Ishikawa (cell line): Measurements from ENCODE around the gene GPD1L.

Source experiments
- CEBPB ChIP-seq: IDR thresholded peaks from 2 replicates; pipeline ENCODE4 v1.6.1; 2012
- CREB1 ChIP-seq: IDR thresholded peaks from 2 replicates; pipeline ENCODE4 v1.6.1; 2012; ENCODE audit warnings: low read depth
- EGR1 ChIP-seq: IDR thresholded peaks from 2 replicates; pipeline ENCODE4 v1.6.1; 2012
- EP300 ChIP-seq: IDR thresholded peaks from 2 replicates; pipeline ENCODE4 v1.6.1; 2012; ENCODE audit warnings: borderline replicate concordance
- FOXM1 ChIP-seq: IDR thresholded peaks from 2 replicates; pipeline ENCODE4 v1.6.1; 2012; ENCODE audit warnings: low read depth, borderline replicate concordance
- NFIC ChIP-seq: IDR thresholded peaks from 2 replicates; pipeline ENCODE4 v1.6.1; 2012
- RAD21 ChIP-seq: IDR thresholded peaks from 2 replicates; pipeline ENCODE4 v1.6.1; 2012; ENCODE audit warnings: low read depth
- TAF1 ChIP-seq: IDR thresholded peaks from 2 replicates; pipeline ENCODE4 v1.6.1; 2012; ENCODE audit warnings: low read depth, mild to moderate bottlenecking
- TCF12 ChIP-seq: IDR thresholded peaks from 2 replicates; pipeline ENCODE4 v1.6.1; 2012; ENCODE audit warnings: low read depth
- TEAD4 ChIP-seq: IDR thresholded peaks from 2 replicates; pipeline ENCODE4 v1.6.1; 2012
- YY1 ChIP-seq: IDR thresholded peaks from 2 replicates; pipeline ENCODE4 v1.6.1; 2012; ENCODE audit warnings: low read depth
- ZBTB7A ChIP-seq: IDR thresholded peaks from 2 replicates; pipeline ENCODE4 v1.6.1; 2012; ENCODE audit warnings: low read depth
- TF ChIP-seq, protein P1 (sequence below): IDR thresholded peaks from 2 replicates; pipeline ENCODE4 v1.6.1; 2012
- TF ChIP-seq, protein P2 (sequence below): IDR thresholded peaks from 2 replicates; pipeline ENCODE4 v1.6.1; 2012
- TF ChIP-seq, protein P3 (sequence below): IDR thresholded peaks from 2 replicates; pipeline ENCODE4 v1.6.1; 2012; ENCODE audit warnings: low read depth, mild to moderate bottlenecking

GPD1L gene

DNA sequence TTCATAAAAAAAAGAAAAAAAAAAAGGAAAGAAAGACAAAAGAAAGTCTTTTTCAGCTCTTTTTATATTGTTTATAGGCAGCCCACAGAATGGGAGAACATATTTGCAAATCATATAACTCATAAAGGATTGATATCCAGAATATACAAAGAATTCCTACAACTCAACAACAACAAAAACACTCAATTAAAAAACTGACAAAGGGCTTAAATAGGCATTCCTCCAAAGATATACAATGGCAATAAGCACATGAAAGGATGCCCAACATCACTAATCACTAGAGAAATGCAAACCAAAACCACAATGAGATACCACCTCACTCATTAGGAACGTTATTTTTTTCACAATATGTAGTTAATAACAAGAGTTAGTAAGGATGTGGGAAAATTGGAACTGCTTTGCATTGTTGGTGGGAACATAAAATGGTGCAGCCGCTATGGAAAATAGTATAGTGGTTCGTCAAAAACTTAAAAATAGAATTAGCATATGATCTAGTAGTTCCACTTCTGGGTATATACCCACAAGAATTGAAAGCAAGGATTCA, 77.8 kb downstream of the GPD1L start:
- no peak for TF ChIP-seq EGR1
- TF ChIP-seq FOXM1 = no peak
- no peak for TF ChIP-seq TEAD4
- no peak for TF ChIP-seq TCF12
- TF ChIP-seq EP300 = no peak
- TF ChIP-seq TAF1 = no peak
- no peak for TF ChIP-seq CREB1
- no peak for TF ChIP-seq RAD21
- TF ChIP-seq, protein P1, sequence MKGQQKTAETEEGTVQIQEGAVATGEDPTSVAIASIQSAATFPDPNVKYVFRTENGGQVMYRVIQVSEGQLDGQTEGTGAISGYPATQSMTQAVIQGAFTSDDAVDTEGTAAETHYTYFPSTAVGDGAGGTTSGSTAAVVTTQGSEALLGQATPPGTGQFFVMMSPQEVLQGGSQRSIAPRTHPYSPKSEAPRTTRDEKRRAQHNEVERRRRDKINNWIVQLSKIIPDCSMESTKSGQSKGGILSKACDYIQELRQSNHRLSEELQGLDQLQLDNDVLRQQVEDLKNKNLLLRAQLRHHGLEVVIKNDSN = no peak
- no peak for TF ChIP-seq NFIC
- no peak for TF ChIP-seq ZBTB7A
- TF ChIP-seq, protein P2, sequence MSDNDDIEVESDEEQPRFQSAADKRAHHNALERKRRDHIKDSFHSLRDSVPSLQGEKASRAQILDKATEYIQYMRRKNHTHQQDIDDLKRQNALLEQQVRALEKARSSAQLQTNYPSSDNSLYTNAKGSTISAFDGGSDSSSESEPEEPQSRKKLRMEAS = no peak
- TF ChIP-seq CEBPB = no peak
- TF ChIP-seq, protein P3, sequence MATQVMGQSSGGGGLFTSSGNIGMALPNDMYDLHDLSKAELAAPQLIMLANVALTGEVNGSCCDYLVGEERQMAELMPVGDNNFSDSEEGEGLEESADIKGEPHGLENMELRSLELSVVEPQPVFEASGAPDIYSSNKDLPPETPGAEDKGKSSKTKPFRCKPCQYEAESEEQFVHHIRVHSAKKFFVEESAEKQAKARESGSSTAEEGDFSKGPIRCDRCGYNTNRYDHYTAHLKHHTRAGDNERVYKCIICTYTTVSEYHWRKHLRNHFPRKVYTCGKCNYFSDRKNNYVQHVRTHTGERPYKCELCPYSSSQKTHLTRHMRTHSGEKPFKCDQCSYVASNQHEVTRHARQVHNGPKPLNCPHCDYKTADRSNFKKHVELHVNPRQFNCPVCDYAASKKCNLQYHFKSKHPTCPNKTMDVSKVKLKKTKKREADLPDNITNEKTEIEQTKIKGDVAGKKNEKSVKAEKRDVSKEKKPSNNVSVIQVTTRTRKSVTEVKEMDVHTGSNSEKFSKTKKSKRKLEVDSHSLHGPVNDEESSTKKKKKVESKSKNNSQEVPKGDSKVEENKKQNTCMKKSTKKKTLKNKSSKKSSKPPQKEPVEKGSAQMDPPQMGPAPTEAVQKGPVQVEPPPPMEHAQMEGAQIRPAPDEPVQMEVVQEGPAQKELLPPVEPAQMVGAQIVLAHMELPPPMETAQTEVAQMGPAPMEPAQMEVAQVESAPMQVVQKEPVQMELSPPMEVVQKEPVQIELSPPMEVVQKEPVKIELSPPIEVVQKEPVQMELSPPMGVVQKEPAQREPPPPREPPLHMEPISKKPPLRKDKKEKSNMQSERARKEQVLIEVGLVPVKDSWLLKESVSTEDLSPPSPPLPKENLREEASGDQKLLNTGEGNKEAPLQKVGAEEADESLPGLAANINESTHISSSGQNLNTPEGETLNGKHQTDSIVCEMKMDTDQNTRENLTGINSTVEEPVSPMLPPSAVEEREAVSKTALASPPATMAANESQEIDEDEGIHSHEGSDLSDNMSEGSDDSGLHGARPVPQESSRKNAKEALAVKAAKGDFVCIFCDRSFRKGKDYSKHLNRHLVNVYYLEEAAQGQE = no peak
- TF ChIP-seq YY1 = no peak

DNA sequence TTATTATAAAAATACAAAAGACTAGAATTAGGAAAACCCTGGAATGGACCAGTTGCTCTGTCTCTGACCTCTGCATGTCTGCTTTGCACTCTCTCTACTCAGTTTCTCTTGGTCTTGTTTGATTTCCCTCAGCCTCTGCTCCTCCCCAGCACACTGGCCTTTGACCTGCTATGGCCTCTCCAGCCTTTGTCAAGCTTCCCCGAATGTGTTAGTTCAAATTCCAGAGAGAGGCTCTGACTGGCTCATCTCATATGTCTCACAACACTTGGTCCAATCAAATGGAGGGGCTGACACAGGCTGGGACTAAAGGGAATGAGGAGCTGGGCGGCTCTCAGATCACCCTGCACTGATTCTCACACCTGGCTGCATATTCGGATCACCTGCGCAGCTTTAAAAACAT, 79.7 kb downstream of the GPD1L start:
- TF ChIP-seq ZBTB7A (no peak), CREB1 (no peak), TAF1 (no peak)
- TF ChIP-seq, protein P3 = no peak

DNA sequence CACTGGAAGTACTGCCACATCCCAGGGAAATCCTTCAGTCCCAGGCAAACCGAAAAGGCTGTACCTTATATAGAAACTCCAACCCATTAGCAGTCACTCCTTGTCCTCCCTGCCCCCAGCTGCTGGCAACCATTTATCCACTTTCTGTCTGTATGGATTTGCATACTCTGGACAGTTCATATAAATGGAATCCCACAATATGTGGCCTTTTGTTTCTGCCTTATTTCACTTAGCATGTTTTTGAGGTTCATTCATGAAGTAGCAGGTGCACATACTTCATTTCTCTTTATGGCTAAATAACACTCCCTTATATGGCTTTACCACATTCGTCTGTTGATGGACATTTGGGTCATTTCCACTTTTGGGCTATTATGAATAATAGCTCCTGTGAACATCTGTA, 80.5 kb downstream of the GPD1L start:
- TF ChIP-seq TCF12 (no peak), ZBTB7A (no peak), RAD21 (no peak), FOXM1 (no peak), TAF1 (no peak), TEAD4 (no peak), EGR1 (no peak), CEBPB (no peak), CREB1 (no peak), NFIC (no peak), YY1 (no peak), EP300 (no peak)
- TF ChIP-seq, protein P2 = no peak
- TF ChIP-seq, protein P3 = no peak
- TF ChIP-seq, protein P1 = no peak

DNA sequence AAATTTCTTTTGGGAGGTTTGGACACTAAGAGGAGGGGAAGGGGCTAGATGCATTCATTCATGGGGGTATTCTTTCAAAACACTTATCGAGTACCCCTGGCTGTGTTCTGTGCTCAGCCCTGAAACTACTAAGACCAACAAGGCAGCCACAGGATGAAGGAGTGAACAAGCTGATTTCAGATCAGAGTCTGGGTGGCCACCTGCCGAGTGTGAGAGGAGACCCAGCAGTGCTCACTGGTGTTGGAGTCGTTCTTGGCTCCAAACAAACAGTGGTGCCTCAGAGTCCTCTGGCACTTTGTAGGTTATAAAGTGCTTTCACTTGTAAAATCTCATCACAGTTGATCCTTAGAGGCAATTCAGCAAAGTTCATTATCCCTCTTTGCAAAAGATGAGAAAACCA, 83.3 kb downstream of the GPD1L start:
- no peak for TF ChIP-seq ZBTB7A
- TF ChIP-seq, protein P1 = no peak
- TF ChIP-seq EP300 = no peak
- TF ChIP-seq CREB1 = no peak
- no peak for TF ChIP-seq TEAD4
- TF ChIP-seq TCF12 = no peak

DNA sequence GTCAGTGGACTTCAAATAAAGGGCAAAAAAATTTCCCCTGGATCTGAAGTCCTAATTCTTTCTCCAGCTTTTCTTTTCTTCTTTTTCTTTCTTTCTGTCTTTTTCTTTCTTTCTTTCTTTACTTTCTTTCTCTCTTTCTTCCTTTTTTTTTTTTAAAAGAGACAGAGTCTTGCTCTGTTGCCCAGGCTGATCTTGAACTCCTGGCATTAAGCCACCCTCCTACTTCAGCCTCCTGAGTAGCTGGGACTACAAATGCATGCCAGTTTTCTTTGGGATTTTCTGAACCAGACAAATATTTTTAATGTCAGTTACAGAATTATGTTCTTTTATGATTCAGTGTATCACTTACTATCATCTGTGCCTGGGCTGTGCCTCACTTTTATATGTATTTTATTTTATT, 86.7 kb downstream of the GPD1L start:
- TF ChIP-seq NFIC (no peak), TAF1 (no peak), RAD21 (no peak), EP300 (no peak), TCF12 (no peak), ZBTB7A (no peak), TEAD4 (no peak), CREB1 (no peak), FOXM1 (no peak), YY1 (no peak), CEBPB (no peak), EGR1 (no peak)
- TF ChIP-seq, protein P2 = no peak
- TF ChIP-seq, protein P3 = no peak
- TF ChIP-seq, protein P1 = no peak
